OCI-LY7 (cell line): ENCODE data around the gene TRMT61A.

Source experiments
- CTCF ChIP-seq: fragments of 200-600 bp; sonication (generic); conservative IDR thresholded peaks from 2 replicates; pipeline ENCODE4 v1.5.1; 2014; ENCODE audit warnings: mild to moderate bottlenecking, antibody characterized with exemption, low read length, moderate library complexity, mixed read lengths
- EZH2phosphoT487 ChIP-seq: fragments of 200-600 bp; sonication (generic); IDR thresholded peaks from 2 replicates; pipeline ENCODE4 v1.6.1; 2018; ENCODE audit warnings: low read depth, borderline replicate concordance, mild to moderate bottlenecking, mixed run types, antibody characterized with exemption, low read length, moderate library complexity, mixed read lengths

- no peak for TF ChIP-seq EZH2phosphoT487
- no peak for TF ChIP-seq CTCF
Measured at GRCh38 chr14:103491691-103492090, 37.3 kb upstream of the TRMT61A start.
